ENCODE results near the gene CFAP299. TPM values are rescaled to one million over a fixed set of nuclear protein-coding genes. Genes with fewer than 3 reads are reported as not detected.

Gene CFAP299
- total and polyA plus RNA-seq, 2 of the 8 experiments (the other 6 are each of a cell fraction or from before 2014, with no cell fraction given) = not detected

- Histone ChIP-seq H3K23ac (ENCODE audit: insufficient read length) (no peak overlapping the region), H4K8ac (ENCODE audit: extremely low read depth, insufficient read depth, low read length) (peak overlapping the region; percentile 81; the same call in 1 of the 2 replicates), H4K91ac (replicated peaks; ENCODE audit: insufficient read length, low read length) (no peak overlapping the region), H3K4me2 (ENCODE audit: insufficient read depth in 1 of 2, low read depth in 2 of 2, low read length in 2 of 2) (peak overlapping the region; percentile 18 to 58), H2BK12ac (ENCODE audit: low read depth, low read length) (no peak overlapping the region), H3K9ac (replicated peaks in 1 of 4; ENCODE audit: extremely low read depth in 1 of 4, low read depth in 3 of 4, low read length in 3 of 4) (0 out of 7 replicates have a peak overlapping the region, but pooled peaks of 1 of the 4 experiments have one; percentile 24), H2AK5ac (ENCODE audit: low read depth, low read length) (no peak overlapping the region), H3K27me3 (replicated peaks in 1 of 4; ENCODE audit: control insufficient read depth in 3 of 4, extremely low read depth in 1 of 4, insufficient read depth in 3 of 4, low read length in 3 of 4) (no peaks in the 10 kb centered on the region), H2BK20ac (ENCODE audit: low read length) (no peak overlapping the region), H2AFZ (ENCODE audit: low read length) (peak overlapping the region; percentile 81), H3K9me3 (ENCODE audit: insufficient read depth in 2 of 2, low read depth in 1 of 2, low read length in 1 of 2) (no peaks in the 10 kb centered on the region), H3K18ac (ENCODE audit: extremely low read depth, low read length) (no peak overlapping the region), H3K79me2 (ENCODE audit: control insufficient read depth in 1 of 2, insufficient read depth in 2 of 2, low read length in 2 of 2) (no peaks in the 10 kb centered on the region), H3K79me1 (ENCODE audit: low read depth, low read length) (no peaks in the 10 kb centered on the region), H4K20me1 (replicated peaks in 1 of 2; ENCODE audit: control insufficient read depth in 1 of 2, insufficient read depth in 2 of 2, low read length in 2 of 2) (no peaks in the 10 kb centered on the region), H4K5ac (ENCODE audit: insufficient read length, low read depth, low read length) (peak overlapping the region; percentile 74), H3K4ac (replicated peaks; ENCODE audit: insufficient read length, low read depth, low read length) (no peak overlapping the region), H2BK5ac (ENCODE audit: low read depth, low read length) (no peak overlapping the region), H3K36me3 (ENCODE audit: control insufficient read depth in 2 of 4, insufficient read depth in 4 of 4, low read length in 3 of 4) (no peaks in the 10 kb centered on the region), H2BK15ac (ENCODE audit: low read length) (no peak overlapping the region), H3K27ac (ENCODE audit: low read depth, low read length) (peak overlapping the region; percentile 46; the same call in 1 of the 2 replicates), H3K23me2 (ENCODE audit: low read depth, low read length) (no peaks in the 10 kb centered on the region), H3K14ac (ENCODE audit: insufficient read length) (no peak overlapping the region), H3K4me3 (ENCODE audit: extremely low read depth in 1 of 4, insufficient read depth in 2 of 4, low read depth in 3 of 4, low read length in 4 of 4) (peak overlapping the region in 2 of 4 experiments; percentile 14 to 48; a peak in 2 of 8 replicates), H2BK120ac (replicated peaks; ENCODE audit: low read depth, low read length) (no peak overlapping the region), H3K4me1 (replicated peaks in 1 of 4; ENCODE audit: control insufficient read depth in 3 of 4, insufficient read depth in 4 of 4, low read length in 3 of 4) (peaks cover 0 to 7% (median 3%) of the 10 kb centered on the region in 4 experiments; a peak in 4 of 7 replicates), H3K56ac (replicated peaks; ENCODE audit: insufficient read length, low read depth, low read length) (no peak overlapping the region)
- ChIA-PET POLR2A (ENCODE audit: partially characterized antibody) (no interaction called here), CTCF (ENCODE audit: partially characterized antibody) (interaction anchor here (1.0 kb wide), 1 partner anchor 110 kb away, joined by 3 read pairs; no protein-coding TSS in a partner anchor)
- DNase-seq (ENCODE audit: low read depth in 1 of 2, low spot score in 2 of 2) (no peak), FAIRE-seq (peak; percentile 55)
- 12% methylated on average over 9 of the region's 9 CpGs; no CpG with 5 or more reads in 1 of the 2 experiments for WGBS, 2 experiments (ENCODE audit: extremely low coverage in 1 of 2, insufficient coverage in 1 of 2, insufficient read length in 1 of 2, insufficient replicate concordance in 2 of 2, low coverage in 1 of 2, low lambda C conversion rate in 2 of 2, missing lambda C conversion rate in 1 of 2)
- no peak for TF ChIP-seq CREB1 (IDR thresholded peaks at IDR 0.05)
- TF ChIP-seq EZH2 (IDR thresholded peaks at IDR 0.05; ENCODE audit: low read depth, low read length, severe bottlenecking) = no peak
- peak in 1 of 2 experiments; percentile 32; a peak in 1 of 3 replicates for TF ChIP-seq POLR2A (IDR thresholded peaks at IDR 0.05; ENCODE audit: control extremely low read depth in 1 of 2, low read depth in 2 of 2, low read length in 2 of 2)
- no peak for TF ChIP-seq BCL11A (IDR thresholded peaks at IDR 0.05; ENCODE audit: low read depth in 2 of 2, low read length in 2 of 2)
- TF ChIP-seq GTF2F1 (IDR thresholded peaks at IDR 0.05; ENCODE audit: borderline replicate concordance, low read depth, low read length) = no peak
- no peak for TF ChIP-seq NRF1 (IDR thresholded peaks at IDR 0.05; ENCODE audit: low read depth, low read length)
- no peak; the same call in 1 of the 2 replicates for TF ChIP-seq TBP (IDR thresholded peaks at IDR 0.05; ENCODE audit: low read depth, low read length)
- peak; percentile 61; the same call in 1 of the 2 replicates for TF ChIP-seq TCF12 (IDR thresholded peaks at IDR 0.05; ENCODE audit: low read depth, low read length)
- TF ChIP-seq YY1 (IDR thresholded peaks at IDR 0.05; ENCODE audit: low read depth, low read length) = peak; percentile 77
- TF ChIP-seq KDM5A (IDR thresholded peaks at IDR 0.05; ENCODE audit: low read length) = no peak
- TF ChIP-seq ASH2L (IDR thresholded peaks at IDR 0.05; ENCODE audit: low read length) = peak; percentile 44
- no peak for TF ChIP-seq CTBP2 (IDR thresholded peaks at IDR 0.05; ENCODE audit: borderline replicate concordance, insufficient read depth, insufficient read length, low read length)
- TF ChIP-seq, protein P1, sequence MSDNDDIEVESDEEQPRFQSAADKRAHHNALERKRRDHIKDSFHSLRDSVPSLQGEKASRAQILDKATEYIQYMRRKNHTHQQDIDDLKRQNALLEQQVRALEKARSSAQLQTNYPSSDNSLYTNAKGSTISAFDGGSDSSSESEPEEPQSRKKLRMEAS (IDR thresholded peaks at IDR 0.05) = peak; percentile 18; the same call in 1 of the 2 replicates
- no peak for TF ChIP-seq RXRA (IDR thresholded peaks at IDR 0.05; ENCODE audit: insufficient read depth, low read depth, low read length)
- TF ChIP-seq JUN (IDR thresholded peaks at IDR 0.05; ENCODE audit: low read depth, low read length) = no peak
Measured at GRCh38 chr4:80471756-80472155, 136.2 kb downstream of the CFAP299 start.
